Measurements from ENCODE around the gene WDR35. TPM values are rescaled to one million over a fixed set of nuclear protein-coding genes. Genes with fewer than 3 reads are reported as not detected.

WDR35 gene
- total and polyA plus RNA-seq, 4 donors = 0.97 to 3.8 (median 1.6) TPM

GRCh38 chr2:19863303-19864041 is 126.4 kb downstream of the WDR35 start:
- peaks cover 0 to 9% (median 4%) of the 10 kb centered on the region in 4 donors for H3K4me1 ChIP-seq (ENCODE audit: control insufficient read depth in 4 of 4, insufficient read depth in 4 of 4, low read length in 3 of 4)
- no peak for TF ChIP-seq REST (IDR thresholded peaks at IDR 0.05)
- TF ChIP-seq HNF4A (conservative IDR thresholded peaks at IDR 0.05) = peak; percentile 62 to 84
- TF ChIP-seq FOXA1 (IDR thresholded peaks at IDR 0.05) = no peak
- no peak for TF ChIP-seq ZBTB33 (IDR thresholded peaks at IDR 0.05)
- TF ChIP-seq, protein P1, sequence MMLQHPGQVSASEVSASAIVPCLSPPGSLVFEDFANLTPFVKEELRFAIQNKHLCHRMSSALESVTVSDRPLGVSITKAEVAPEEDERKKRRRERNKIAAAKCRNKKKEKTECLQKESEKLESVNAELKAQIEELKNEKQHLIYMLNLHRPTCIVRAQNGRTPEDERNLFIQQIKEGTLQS (IDR thresholded peaks at IDR 0.05) = no peak
- TF ChIP-seq GABPA (IDR thresholded peaks at IDR 0.05 in 1 of 2, conservative IDR thresholded peaks at IDR 0.05 in 1 of 2) = no peak
- no peak for TF ChIP-seq TAF1 (conservative IDR thresholded peaks at IDR 0.05)
- TF ChIP-seq YY1 (IDR thresholded peaks at IDR 0.05) = no peak
- TF ChIP-seq HNF4G (IDR thresholded peaks at IDR 0.05) = no peak
- peak; percentile 34 to 61 for TF ChIP-seq RXRA (IDR thresholded peaks at IDR 0.05)
- TF ChIP-seq SP1 (IDR thresholded peaks at IDR 0.05) = peak; percentile 52
- TF ChIP-seq, protein P2, sequence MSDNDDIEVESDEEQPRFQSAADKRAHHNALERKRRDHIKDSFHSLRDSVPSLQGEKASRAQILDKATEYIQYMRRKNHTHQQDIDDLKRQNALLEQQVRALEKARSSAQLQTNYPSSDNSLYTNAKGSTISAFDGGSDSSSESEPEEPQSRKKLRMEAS (IDR thresholded peaks at IDR 0.05) = no peak
- TF ChIP-seq, protein P3, sequence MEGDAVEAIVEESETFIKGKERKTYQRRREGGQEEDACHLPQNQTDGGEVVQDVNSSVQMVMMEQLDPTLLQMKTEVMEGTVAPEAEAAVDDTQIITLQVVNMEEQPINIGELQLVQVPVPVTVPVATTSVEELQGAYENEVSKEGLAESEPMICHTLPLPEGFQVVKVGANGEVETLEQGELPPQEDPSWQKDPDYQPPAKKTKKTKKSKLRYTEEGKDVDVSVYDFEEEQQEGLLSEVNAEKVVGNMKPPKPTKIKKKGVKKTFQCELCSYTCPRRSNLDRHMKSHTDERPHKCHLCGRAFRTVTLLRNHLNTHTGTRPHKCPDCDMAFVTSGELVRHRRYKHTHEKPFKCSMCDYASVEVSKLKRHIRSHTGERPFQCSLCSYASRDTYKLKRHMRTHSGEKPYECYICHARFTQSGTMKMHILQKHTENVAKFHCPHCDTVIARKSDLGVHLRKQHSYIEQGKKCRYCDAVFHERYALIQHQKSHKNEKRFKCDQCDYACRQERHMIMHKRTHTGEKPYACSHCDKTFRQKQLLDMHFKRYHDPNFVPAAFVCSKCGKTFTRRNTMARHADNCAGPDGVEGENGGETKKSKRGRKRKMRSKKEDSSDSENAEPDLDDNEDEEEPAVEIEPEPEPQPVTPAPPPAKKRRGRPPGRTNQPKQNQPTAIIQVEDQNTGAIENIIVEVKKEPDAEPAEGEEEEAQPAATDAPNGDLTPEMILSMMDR (IDR thresholded peaks at IDR 0.05; ENCODE audit: low read depth, low read length, missing input control) = peak; percentile 90
- no peak for TF ChIP-seq FOXA2 (IDR thresholded peaks at IDR 0.05)
- peak; percentile 97 for TF ChIP-seq RAD21 (IDR thresholded peaks at IDR 0.05)
- no peak for TF ChIP-seq NR2F2 (IDR thresholded peaks at IDR 0.05)
- no peak for TF ChIP-seq EGR1 (IDR thresholded peaks at IDR 0.05; ENCODE audit: low read depth in 2 of 2)
- TF ChIP-seq JUND (IDR thresholded peaks at IDR 0.05) = no peak
- H3K27me3 ChIP-seq (ENCODE audit: control insufficient read depth in 4 of 4, insufficient read depth in 4 of 4, low read length in 3 of 4) = no peaks in the 10 kb centered on the region
- H3K9me3 ChIP-seq (ENCODE audit: control insufficient read depth in 4 of 4, low read length in 3 of 4) = no peaks in the 10 kb centered on the region
- H3K4me3 ChIP-seq (ENCODE audit: low read depth in 1 of 3, low read length in 3 of 3) = peak overlapping the region in 1 of 3 donors; percentile 13
- peak; percentile 78 for DNase-seq (ENCODE audit: low spot score)
- H3K27ac ChIP-seq (ENCODE audit: low read depth in 1 of 2, low read length in 2 of 2) = peak overlapping the region in 1 of 2 donors; percentile 6
- no peaks in the 10 kb centered on the region for H3K36me3 ChIP-seq (ENCODE audit: control insufficient read depth in 4 of 4, insufficient read depth in 3 of 4, low read depth in 1 of 4, low read length in 3 of 4)
- WGBS = 10% methylated on average over 33 of the region's 33 CpGs
- no peak overlapping the region for H3K9ac ChIP-seq (ENCODE audit: low read depth in 1 of 2, low read length in 2 of 2)
